HepG2 (cell line): Measurements from ENCODE around the gene SARS2. TPM values are rescaled to one million over a fixed set of nuclear protein-coding genes. Genes with fewer than 3 reads are reported as not detected.

Source experiments
- ARNTL ChIP-seq: sonication (generic); formaldehyde crosslinking; IDR thresholded peaks from 2 replicates; pipeline ENCODE4 v1.4.0; 2020; ENCODE audit warnings: mild to moderate bottlenecking, missing genetic modification reagents
- CBX5 ChIP-seq: sonication (generic); formaldehyde crosslinking; IDR thresholded peaks from 2 replicates; pipeline ENCODE4 v1.4.0; 2020; ENCODE audit warnings: missing genetic modification reagents, borderline replicate concordance
- CHCHD3 ChIP-seq: sonication (generic); formaldehyde crosslinking; IDR thresholded peaks from 2 replicates; pipeline ENCODE4 v1.8.0; 2022; ENCODE audit warnings: mild to moderate bottlenecking, missing genetic modification reagents, moderate library complexity
- FOSL2 ChIP-seq: sonication (generic); formaldehyde crosslinking; IDR thresholded peaks from 2 replicates; pipeline ENCODE4 v1.4.0; 2020; ENCODE audit warnings: missing genetic modification reagents
- FOXK1 ChIP-seq: sonication (generic); formaldehyde crosslinking; IDR thresholded peaks from 2 replicates; pipeline ENCODE4 v1.4.0; 2020; ENCODE audit warnings: low read depth, missing genetic modification reagents, borderline replicate concordance
- FOXP1 ChIP-seq, 2 experiments: fragments of 450-650 bp in 1 of 2; IDR thresholded peaks; 2 replicates each; pipeline ENCODE4 v1.6.1; 2017 to 2018; ENCODE audit warnings: antibody characterized with exemption in 1 of 2
- HDAC6 ChIP-seq: fragments of 200-600 bp; sonication (generic); IDR thresholded peaks from 2 replicates; pipeline ENCODE4 v1.7.0; 2017; ENCODE audit warnings: mild to moderate bottlenecking, antibody characterized with exemption, low read length, low read depth
- NFE2L2 ChIP-seq: fragments of 150-350 bp; IDR thresholded peaks from 2 replicates; pipeline ENCODE4 v1.6.1; 2014; ENCODE audit warnings: low read length
- NKX3-1 ChIP-seq: sonication (generic); formaldehyde crosslinking; IDR thresholded peaks from 2 replicates; pipeline ENCODE4 v1.5.0; 2020; ENCODE audit warnings: missing genetic modification reagents
- PHB2 ChIP-seq: fragments of 450-650 bp; IDR thresholded peaks from 2 replicates; pipeline ENCODE4 v1.6.1; 2018; ENCODE audit not compliant: partially characterized antibody
- RORA ChIP-seq: sonication (generic); formaldehyde crosslinking; IDR thresholded peaks from 2 replicates; pipeline ENCODE4 v1.5.0; 2020; ENCODE audit warnings: mild to moderate bottlenecking, missing genetic modification reagents, moderate library complexity
- SP4 ChIP-seq: sonication (generic); formaldehyde crosslinking; IDR thresholded peaks from 2 replicates; pipeline ENCODE4 v1.8.1; 2023; ENCODE audit warnings: mild to moderate bottlenecking, missing genetic modification reagents
- SRSF1 ChIP-seq: fragments of 200-400 bp; formaldehyde crosslinking; optimal IDR thresholded peaks from 2 replicates; pipeline ENCODE3; 2017; ENCODE audit warnings: mild to moderate bottlenecking, low read depth, low read length, moderate library complexity
- ZFAT ChIP-seq: sonication (generic); formaldehyde crosslinking; conservative IDR thresholded peaks from 2 replicates; pipeline ENCODE4 v1.8.1; 2023; ENCODE audit warnings: missing genetic modification reagents, inconsistent platforms
- ZNF121 ChIP-seq: sonication (generic); formaldehyde crosslinking; IDR thresholded peaks from 2 replicates; pipeline ENCODE4 v1.5.0; 2020; ENCODE audit warnings: mild to moderate bottlenecking, missing genetic modification reagents
- ZNF3 ChIP-seq: IDR thresholded peaks from 2 replicates; pipeline ENCODE4 v1.7.0; 2017; ENCODE audit warnings: inconsistent platforms
- ZNF569 ChIP-seq: sonication (generic); formaldehyde crosslinking; IDR thresholded peaks from 2 replicates; pipeline ENCODE4 v1.5.0; 2020; ENCODE audit warnings: mild to moderate bottlenecking, missing genetic modification reagents, moderate library complexity, borderline replicate concordance
- ZNF670 ChIP-seq: sonication (generic); formaldehyde crosslinking; IDR thresholded peaks from 2 replicates; pipeline ENCODE4 v1.8.0; 2022; ENCODE audit warnings: mild to moderate bottlenecking, missing genetic modification reagents, borderline replicate concordance
- ZNF891 ChIP-seq: sonication (generic); formaldehyde crosslinking; IDR thresholded peaks from 2 replicates; pipeline ENCODE4 v1.5.0; 2020; ENCODE audit warnings: mild to moderate bottlenecking, missing genetic modification reagents
- polyA plus RNA-seq, 8 experiments: library from polyadenylated mRNA; depleted of rRNA in 3 of 8; stranded (reverse) in 7 of 8; unstranded in 1 of 8; fragments of >200 nt; fragmentation: Illumina TruSeq in 4 of 8; extraction: Trizol in 4 of 8; gene quantifications; 2 replicates each; pipeline versions ENCODE4 v1.2.1 to v1.2.3, GENCODE V29; 2011 to 2016; ENCODE audit warnings: low read depth in 4 of 8, missing spikeins in 1 of 8, mixed read lengths in 1 of 8; ENCODE audit not compliant: insufficient read depth in 1 of 8
- total RNA-seq, 5 experiments: library from RNA; depleted of rRNA; stranded (reverse); fragments of >200 nt; fragmentation: Illumina TruSeq; extraction: Trizol; gene quantifications; 2 replicates each; pipeline ENCODE4 v1.2.3, GENCODE V29; 2016; ENCODE audit warnings: low read depth in 1 of 5
- TF ChIP-seq, protein P1 (sequence below): sonication (generic); formaldehyde crosslinking; IDR thresholded peaks from 2 replicates; pipeline ENCODE4 v1.9.0; 2022; ENCODE audit warnings: low read depth, missing genetic modification reagents
- TF ChIP-seq, protein P2 (sequence below): IDR thresholded peaks from 2 replicates; pipeline ENCODE4 v1.6.1; 2016; ENCODE audit warnings: missing compliant biosample characterization, missing genetic modification reagents, borderline replicate concordance
- TF ChIP-seq, protein P3 (sequence below): sonication (generic); formaldehyde crosslinking; IDR thresholded peaks from 2 replicates; pipeline ENCODE4 v1.4.0; 2020; ENCODE audit warnings: missing genetic modification reagents

SARS2 gene
- total and polyA plus RNA-seq, 2 of the 13 experiments (the other 11 are each of a cell fraction or from before 2014, with no cell fraction given) = 40.0 to 48.6 TPM

DNA sequence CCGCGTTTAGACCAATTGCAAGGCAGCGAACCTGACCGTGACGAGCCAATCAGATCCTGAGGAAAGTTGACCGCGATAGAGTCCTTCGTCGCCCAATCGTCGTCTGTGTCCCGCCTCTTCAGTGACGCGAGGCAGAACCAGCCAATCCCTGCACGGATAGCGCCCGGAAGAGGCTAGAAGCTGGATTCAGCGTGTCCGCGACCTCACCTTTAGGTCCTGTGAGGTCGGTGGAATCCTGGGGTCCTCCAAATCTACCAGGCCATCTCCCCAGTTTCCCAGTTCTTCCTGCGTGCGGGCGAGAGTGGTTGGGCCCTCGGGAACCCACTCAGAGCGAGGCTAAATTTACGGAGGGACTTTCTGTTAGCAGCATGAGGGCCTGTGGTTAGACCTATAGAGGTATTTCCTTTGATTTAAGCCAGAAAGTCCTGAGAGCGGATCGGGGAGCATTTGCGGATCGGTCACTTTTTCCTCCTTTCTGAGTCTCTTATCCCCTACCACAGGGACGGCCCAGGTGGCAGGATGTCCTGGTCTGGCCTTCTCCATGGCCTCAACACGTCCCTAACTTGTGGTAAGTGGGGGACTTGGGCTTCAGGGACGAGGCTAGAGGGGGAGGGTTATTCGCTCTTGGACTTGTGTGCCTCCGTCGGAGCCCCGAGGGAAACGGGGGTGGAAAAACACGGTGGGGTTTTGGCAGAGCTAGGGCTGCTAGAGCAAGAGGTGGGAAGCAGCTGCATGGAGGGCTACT lies 385 bp upstream of the SARS2 start, which contains the start of gene MRPS12 (continued):
- TF ChIP-seq, protein P1, sequence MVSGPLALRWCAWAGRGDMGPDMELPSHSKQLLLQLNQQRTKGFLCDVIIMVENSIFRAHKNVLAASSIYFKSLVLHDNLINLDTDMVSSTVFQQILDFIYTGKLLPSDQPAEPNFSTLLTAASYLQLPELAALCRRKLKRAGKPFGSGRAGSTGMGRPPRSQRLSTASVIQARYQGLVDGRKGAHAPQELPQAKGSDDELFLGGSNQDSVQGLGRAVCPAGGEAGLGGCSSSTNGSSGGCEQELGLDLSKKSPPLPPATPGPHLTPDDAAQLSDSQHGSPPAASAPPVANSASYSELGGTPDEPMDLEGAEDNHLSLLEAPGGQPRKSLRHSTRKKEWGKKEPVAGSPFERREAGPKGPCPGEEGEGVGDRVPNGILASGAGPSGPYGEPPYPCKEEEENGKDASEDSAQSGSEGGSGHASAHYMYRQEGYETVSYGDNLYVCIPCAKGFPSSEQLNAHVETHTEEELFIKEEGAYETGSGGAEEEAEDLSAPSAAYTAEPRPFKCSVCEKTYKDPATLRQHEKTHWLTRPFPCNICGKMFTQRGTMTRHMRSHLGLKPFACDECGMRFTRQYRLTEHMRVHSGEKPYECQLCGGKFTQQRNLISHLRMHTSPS (CRISPR knock-in tag) = no peak
- TF ChIP-seq NKX3-1 (CRISPR knock-in tag) (no peak), NFE2L2 (no peak), CBX5 (CRISPR knock-in tag) (no peak), ZFAT (CRISPR knock-in tag) (no peak), SRSF1 (no peak), ZNF3 (CRISPR knock-in tag) (no peak), ZNF569 (no peak), ZNF891 (CRISPR knock-in tag) (no peak), HDAC6 (no peak), ARNTL (CRISPR knock-in tag) (0 out of 2 replicates have a peak, but pooled peaks have one; percentile 33), ZNF121 (CRISPR knock-in tag) (no peak), FOXK1 (no peak), SP4 (CRISPR knock-in tag) (peak; percentile 8; the same call in 1 of the 2 replicates), RORA (no peak), FOXP1 (IDR thresholded peaks at IDR 0.05) (no peak), FOXP1 (CRISPR knock-in tag; IDR thresholded peaks at IDR 0.05) (no peak), ZNF670 (CRISPR knock-in tag) (no peak), PHB2 (no peak), CHCHD3 (CRISPR knock-in tag) (no peak), FOSL2 (CRISPR knock-in tag) (no peak)
- TF ChIP-seq, protein P2, sequence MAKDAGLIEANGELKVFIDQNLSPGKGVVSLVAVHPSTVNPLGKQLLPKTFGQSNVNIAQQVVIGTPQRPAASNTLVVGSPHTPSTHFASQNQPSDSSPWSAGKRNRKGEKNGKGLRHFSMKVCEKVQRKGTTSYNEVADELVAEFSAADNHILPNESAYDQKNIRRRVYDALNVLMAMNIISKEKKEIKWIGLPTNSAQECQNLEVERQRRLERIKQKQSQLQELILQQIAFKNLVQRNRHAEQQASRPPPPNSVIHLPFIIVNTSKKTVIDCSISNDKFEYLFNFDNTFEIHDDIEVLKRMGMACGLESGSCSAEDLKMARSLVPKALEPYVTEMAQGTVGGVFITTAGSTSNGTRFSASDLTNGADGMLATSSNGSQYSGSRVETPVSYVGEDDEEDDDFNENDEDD (CRISPR knock-in tag) = no peak
- TF ChIP-seq, protein P3, sequence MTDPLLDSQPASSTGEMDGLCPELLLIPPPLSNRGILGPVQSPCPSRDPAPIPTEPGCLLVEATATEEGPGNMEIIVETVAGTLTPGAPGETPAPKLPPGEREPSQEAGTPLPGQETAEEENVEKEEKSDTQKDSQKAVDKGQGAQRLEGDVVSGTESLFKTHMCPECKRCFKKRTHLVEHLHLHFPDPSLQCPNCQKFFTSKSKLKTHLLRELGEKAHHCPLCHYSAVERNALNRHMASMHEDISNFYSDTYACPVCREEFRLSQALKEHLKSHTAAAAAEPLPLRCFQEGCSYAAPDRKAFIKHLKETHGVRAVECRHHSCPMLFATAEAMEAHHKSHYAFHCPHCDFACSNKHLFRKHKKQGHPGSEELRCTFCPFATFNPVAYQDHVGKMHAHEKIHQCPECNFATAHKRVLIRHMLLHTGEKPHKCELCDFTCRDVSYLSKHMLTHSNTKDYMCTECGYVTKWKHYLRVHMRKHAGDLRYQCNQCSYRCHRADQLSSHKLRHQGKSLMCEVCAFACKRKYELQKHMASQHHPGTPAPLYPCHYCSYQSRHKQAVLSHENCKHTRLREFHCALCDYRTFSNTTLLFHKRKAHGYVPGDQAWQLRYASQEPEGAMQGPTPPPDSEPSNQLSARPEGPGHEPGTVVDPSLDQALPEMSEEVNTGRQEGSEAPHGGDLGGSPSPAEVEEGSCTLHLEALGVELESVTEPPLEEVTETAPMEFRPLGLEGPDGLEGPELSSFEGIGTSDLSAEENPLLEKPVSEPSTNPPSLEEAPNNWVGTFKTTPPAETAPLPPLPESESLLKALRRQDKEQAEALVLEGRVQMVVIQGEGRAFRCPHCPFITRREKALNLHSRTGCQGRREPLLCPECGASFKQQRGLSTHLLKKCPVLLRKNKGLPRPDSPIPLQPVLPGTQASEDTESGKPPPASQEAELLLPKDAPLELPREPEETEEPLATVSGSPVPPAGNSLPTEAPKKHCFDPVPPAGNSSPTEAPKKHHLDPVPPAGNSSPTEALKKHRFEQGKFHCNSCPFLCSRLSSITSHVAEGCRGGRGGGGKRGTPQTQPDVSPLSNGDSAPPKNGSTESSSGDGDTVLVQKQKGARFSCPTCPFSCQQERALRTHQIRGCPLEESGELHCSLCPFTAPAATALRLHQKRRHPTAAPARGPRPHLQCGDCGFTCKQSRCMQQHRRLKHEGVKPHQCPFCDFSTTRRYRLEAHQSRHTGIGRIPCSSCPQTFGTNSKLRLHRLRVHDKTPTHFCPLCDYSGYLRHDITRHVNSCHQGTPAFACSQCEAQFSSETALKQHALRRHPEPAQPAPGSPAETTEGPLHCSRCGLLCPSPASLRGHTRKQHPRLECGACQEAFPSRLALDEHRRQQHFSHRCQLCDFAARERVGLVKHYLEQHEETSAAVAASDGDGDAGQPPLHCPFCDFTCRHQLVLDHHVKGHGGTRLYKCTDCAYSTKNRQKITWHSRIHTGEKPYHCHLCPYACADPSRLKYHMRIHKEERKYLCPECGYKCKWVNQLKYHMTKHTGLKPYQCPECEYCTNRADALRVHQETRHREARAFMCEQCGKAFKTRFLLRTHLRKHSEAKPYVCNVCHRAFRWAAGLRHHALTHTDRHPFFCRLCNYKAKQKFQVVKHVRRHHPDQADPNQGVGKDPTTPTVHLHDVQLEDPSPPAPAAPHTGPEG (CRISPR knock-in tag) = no peak; the same call in 1 of the 2 replicates
